ENCODE data around the gene PTP4A2. TPM values are rescaled to one million over a fixed set of nuclear protein-coding genes. Genes with fewer than 3 reads are reported as not detected.
A peak's percentile ranks its signal among the peaks of the same experiment; 100 is the strongest.

PTP4A2 gene
- 100 to 1,000 TPM; 225 to 271 (median 252) TPM for total RNA-seq

DNA sequence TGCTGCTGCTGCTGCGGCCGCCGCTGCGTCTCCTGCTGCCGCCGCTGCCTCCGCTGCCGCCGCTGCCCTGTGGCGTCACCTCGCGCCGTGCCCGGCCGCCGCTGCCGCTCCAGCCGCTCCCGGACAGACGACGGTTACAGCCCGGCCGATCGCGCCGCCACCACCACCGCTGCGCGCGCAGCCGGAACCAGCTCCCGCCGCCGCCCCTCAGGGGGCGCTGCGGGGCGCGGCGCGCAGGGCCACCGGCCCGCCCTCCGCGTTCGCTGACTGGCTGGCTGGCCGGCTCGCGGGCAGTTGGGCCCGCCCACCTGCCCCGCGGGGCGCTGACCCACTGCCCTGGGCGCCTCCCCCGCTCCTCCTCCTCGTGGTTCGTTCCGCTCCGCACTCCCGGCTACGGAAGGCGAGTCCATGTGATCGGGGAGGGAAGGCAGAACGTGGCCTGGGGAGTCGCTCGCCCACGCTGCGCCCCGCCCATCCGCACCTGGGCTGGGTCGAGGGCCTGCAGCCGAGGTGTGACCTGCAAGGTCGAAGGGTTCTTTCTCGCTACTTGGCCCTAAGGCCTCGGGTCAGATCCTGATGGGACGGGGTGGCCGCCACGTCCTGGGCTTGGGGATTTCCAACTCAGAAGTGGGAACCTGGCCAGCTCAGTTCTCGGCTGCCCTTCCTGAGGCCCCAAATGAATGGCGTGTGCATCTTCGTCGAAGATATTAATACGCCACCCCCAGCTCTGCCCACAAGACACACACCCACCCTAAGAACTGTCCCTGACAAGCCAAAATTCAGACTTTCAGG, at the start of gene PTP4A2:
TSS of gene PTP4A2 (minus strand) at position 185 of the 792 bp plus-strand sequence. CDS start 19,303 bp downstream, outside the sequence.
- DNase-seq (ENCODE audit: low spot score in 2 of 2) = peak; percentile 85 to 91
- Histone ChIP-seq H3K36me3 (no peaks in the 10 kb centered on the region), H3K27me3 (no peaks in the 10 kb centered on the region), H3K27ac (peak within 1 kb of the TSS; percentile 97 to 100), H3K4me3 (peak within 1 kb of the TSS; percentile 72 to 99 (median 75)), H3K4me1 (peaks cover 6 to 22% of the 10 kb centered on the region in 2 donors), H3K9me3 (no peaks in the 10 kb centered on the region)
- TF ChIP-seq POLR2A (IDR thresholded peaks at IDR 0.05) (no peak), POLR2AphosphoS5 (IDR thresholded peaks at IDR 0.05) (peak; percentile 83 to 86 (median 84))
- TF ChIP-seq, protein P1, sequence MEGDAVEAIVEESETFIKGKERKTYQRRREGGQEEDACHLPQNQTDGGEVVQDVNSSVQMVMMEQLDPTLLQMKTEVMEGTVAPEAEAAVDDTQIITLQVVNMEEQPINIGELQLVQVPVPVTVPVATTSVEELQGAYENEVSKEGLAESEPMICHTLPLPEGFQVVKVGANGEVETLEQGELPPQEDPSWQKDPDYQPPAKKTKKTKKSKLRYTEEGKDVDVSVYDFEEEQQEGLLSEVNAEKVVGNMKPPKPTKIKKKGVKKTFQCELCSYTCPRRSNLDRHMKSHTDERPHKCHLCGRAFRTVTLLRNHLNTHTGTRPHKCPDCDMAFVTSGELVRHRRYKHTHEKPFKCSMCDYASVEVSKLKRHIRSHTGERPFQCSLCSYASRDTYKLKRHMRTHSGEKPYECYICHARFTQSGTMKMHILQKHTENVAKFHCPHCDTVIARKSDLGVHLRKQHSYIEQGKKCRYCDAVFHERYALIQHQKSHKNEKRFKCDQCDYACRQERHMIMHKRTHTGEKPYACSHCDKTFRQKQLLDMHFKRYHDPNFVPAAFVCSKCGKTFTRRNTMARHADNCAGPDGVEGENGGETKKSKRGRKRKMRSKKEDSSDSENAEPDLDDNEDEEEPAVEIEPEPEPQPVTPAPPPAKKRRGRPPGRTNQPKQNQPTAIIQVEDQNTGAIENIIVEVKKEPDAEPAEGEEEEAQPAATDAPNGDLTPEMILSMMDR (IDR thresholded peaks at IDR 0.05) = peak in 1 of 3 donors; percentile 85
- intact Hi-C loops (cut with DNase I; ENCODE audit: low total_unique reads) = loop anchor here (5.0 kb wide), 1 partner anchor 299 kb away; no protein-coding TSS in a partner anchor

DNA sequence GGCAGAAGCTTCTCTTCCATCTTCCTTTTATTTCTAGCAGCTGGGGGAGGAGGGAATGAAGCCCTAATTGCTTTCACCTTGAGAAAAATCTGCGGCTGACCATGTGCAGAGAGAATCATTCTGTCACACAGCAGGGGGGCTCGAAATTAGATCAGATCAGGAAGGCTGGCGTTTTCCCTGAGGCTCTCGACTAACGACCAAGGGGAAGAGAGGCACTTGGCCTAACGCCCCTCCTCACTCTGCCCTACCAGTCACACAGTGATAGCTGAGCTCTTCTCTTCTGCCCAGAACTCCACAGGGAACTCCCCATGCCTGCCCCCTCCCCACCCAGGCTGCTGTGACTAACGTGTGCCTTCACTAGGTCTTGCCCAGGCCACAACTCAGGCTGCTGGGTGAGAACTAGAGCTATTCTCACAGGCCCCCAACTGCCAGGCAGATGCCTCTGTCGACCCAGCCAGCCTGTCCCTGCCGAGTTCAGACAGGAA, 49.0 kb upstream of the PTP4A2 start:
- TF ChIP-seq POLR2A (IDR thresholded peaks at IDR 0.05) (no peak), POLR2AphosphoS5 (IDR thresholded peaks at IDR 0.05) (no peak)
- TF ChIP-seq, protein P1 (IDR thresholded peaks at IDR 0.05) = no peak
- no peak overlapping the region for H3K4me3 ChIP-seq
- H3K27ac ChIP-seq = no peak overlapping the region
- H3K27me3 ChIP-seq = no peaks in the 10 kb centered on the region
- H3K36me3 ChIP-seq = no peaks in the 10 kb centered on the region
- intact Hi-C loops (cut with DNase I; ENCODE audit: low total_unique reads) = no loop called here
- no peaks in the 10 kb centered on the region for H3K9me3 ChIP-seq
- DNase-seq (ENCODE audit: low spot score in 2 of 2) = no peak
- H3K4me1 ChIP-seq = no peaks in the 10 kb centered on the region

DNA sequence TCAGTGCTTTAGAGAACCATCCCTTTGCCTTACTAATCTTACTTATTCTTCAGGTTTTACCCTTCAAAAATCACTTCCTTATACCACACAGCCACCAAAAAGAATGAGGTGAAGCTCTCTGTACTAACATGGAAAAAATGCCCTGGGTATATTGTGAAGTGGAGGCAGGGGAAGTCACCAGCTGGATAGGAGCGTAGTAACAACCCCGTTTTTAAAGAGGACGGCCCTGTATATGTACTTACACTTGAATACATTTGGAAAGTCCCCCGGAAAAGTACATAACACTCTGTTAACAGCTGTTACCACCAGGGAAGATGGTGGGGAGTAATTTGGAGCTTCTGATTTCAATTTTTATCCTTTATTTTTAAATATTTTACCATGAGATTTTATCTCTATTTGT, 47.3 kb upstream of the PTP4A2 start:
- no peaks in the 10 kb centered on the region for H3K36me3 ChIP-seq
- DNase-seq (ENCODE audit: low spot score in 2 of 2) = no peak
- no peak overlapping the region for H3K4me3 ChIP-seq
- intact Hi-C loops (cut with DNase I; ENCODE audit: low total_unique reads) = no loop called here
- H3K9me3 ChIP-seq = no peaks in the 10 kb centered on the region
- no peaks in the 10 kb centered on the region for H3K27me3 ChIP-seq
- H3K27ac ChIP-seq = peak overlapping the region; percentile 48 to 54
- TF ChIP-seq POLR2AphosphoS5 (IDR thresholded peaks at IDR 0.05) = no peak
- TF ChIP-seq, protein P1 (IDR thresholded peaks at IDR 0.05) = no peak
- TF ChIP-seq POLR2A (IDR thresholded peaks at IDR 0.05) = no peak
- H3K4me1 ChIP-seq = no peaks in the 10 kb centered on the region

DNA sequence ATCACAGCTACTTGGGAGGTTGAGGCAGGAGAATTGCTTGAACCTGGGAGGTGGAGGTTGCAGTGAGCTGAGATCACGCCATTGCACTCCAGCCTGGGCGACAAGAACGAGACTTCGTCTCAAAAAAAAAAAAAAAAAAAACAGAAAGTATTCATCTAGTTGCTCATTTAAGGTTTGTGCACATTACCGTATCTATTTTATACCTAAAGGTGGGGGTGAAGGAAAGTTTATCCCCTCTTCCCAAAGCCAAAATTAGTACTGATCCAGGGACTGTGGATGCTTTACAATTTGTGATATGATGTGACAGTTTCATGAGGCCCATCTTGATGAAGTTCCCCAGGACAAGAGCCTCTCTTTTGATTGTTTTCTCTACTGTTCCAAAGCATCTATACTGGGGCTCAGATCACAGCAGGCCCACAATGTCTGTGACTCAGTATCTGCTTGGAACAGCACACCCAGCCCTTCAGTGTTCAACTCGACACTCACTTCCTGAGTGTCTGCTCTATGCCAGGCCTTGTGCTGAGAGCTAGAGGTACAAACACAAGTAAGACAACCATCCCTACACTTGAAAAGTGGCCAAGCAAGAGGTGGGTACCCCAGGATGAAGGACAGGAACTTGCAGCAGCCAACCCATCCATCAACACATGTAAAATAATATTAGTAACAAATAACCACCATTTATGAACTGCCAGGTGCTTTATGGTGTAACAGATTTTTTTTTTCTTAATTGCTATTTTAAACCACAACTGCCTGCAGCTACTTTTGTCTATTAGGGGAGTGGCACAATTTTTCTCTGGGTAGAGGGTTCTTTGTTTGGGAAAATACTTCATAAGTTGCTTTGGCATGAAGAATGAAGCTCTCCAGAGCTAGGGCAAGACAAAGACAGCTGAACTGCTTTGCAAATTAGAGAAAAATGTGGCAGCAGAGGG, 46.5 kb upstream of the PTP4A2 start:
- intact Hi-C loops (cut with DNase I; ENCODE audit: low total_unique reads) = no loop called here
- Histone ChIP-seq H3K9me3 (no peaks in the 10 kb centered on the region), H3K27me3 (no peaks in the 10 kb centered on the region), H3K4me3 (no peak overlapping the region), H3K4me1 (no peaks in the 10 kb centered on the region), H3K36me3 (no peaks in the 10 kb centered on the region), H3K27ac (peak overlapping the region; percentile 48 to 54)
- TF ChIP-seq, protein P1 (IDR thresholded peaks at IDR 0.05) = no peak
- TF ChIP-seq POLR2AphosphoS5 (IDR thresholded peaks at IDR 0.05) = no peak
- TF ChIP-seq POLR2A (IDR thresholded peaks at IDR 0.05) = no peak
- no peak for DNase-seq (ENCODE audit: low spot score in 2 of 2)

All from breast epithelium (tissue), 4 donors.